Measurements from ENCODE around the gene CTNNA2.

GRCh38 chr2:80312282-80312839, 799.5 kb downstream of the CTNNA2 start:
- TF ChIP-seq MAX (IDR thresholded peaks at IDR 0.05) = no peak
- TF ChIP-seq RAD21 (IDR thresholded peaks at IDR 0.05; ENCODE audit: low read depth) = no peak
- TF ChIP-seq, protein P1, sequence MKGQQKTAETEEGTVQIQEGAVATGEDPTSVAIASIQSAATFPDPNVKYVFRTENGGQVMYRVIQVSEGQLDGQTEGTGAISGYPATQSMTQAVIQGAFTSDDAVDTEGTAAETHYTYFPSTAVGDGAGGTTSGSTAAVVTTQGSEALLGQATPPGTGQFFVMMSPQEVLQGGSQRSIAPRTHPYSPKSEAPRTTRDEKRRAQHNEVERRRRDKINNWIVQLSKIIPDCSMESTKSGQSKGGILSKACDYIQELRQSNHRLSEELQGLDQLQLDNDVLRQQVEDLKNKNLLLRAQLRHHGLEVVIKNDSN (IDR thresholded peaks at IDR 0.05) = no peak
